HCT116 (cell line): Measurements from ENCODE around the gene GNG12. TPM values are rescaled to one million over a fixed set of nuclear protein-coding genes. Genes with fewer than 3 reads are reported as not detected.

Experiments used
- ATAC-seq: fragments of 200-7000 bp; cut with Tn5 transposase; 2 replicates; pipeline ENCODE4 v1.9.1; 2020; ENCODE audit warnings: mild to moderate bottlenecking, moderate library complexity
- BruUV-seq: library from RNA; stranded (reverse); fragments of 400-500 nt; replicated peaks from 2 replicates; lab custom pipeline; 2021; lab: Mats Ljungman, UMichigan
- CTCF ChIA-PET: fragments of 300-600 bp; sonication (Branson Sonifier 250); formaldehyde crosslinking; loops from one replicate; lab custom pipeline; 2021; ENCODE audit warnings: antibody characterized with exemption; lab: Charles Lee
- POLR2A ChIA-PET: fragments of 300-600, 350-600 bp; sonication (Branson Sonifier 250); formaldehyde crosslinking; loops from one replicate; lab custom pipeline; 2021; ENCODE audit warnings: antibody characterized with exemption; lab: Charles Lee
- RAD21 ChIA-PET, 2 experiments: fragments of 300-600 bp; sonication (Branson Sonifier 250); formaldehyde crosslinking; loops; one replicate each; lab custom pipeline; 2023; ENCODE audit warnings: low total read pairs in 2 of 2; ENCODE audit not compliant: uncharacterized antibody in 2 of 2, unreplicated experiment in 2 of 2, low non-redundant PET in 1 of 2; lab: Charles Lee
- DNase-seq: peaks from one replicate; pipeline ENCODE4 v3.0.0-alpha.2; 2010; ENCODE audit warnings: low read depth, low spot score
- H2AFZ ChIP-seq: fragments of 200-600 bp; shearing (Covaris generic), sonication (generic); 2 replicates; pipeline ENCODE4 v1.6.1; 2017; ENCODE audit warnings: low read depth, mixed run types, mixed read lengths, antibody characterized with exemption, low read length; ENCODE audit not compliant: poor library complexity, severe bottlenecking
- H3K27ac ChIP-seq: 2 replicates; pipeline ENCODE4 v1.5.1; 2012; ENCODE audit warnings: low read depth, low read length
- H3K27me3 ChIP-seq: fragments of 200-600 bp; sonication (generic); 2 replicates; pipeline ENCODE4 v1.6.1; 2016; ENCODE audit warnings: mixed run types, low read length, mixed read lengths; ENCODE audit not compliant: insufficient read depth
- H3K36me3 ChIP-seq, 2 experiments: fragments of 200-500 bp in 1 of 2; fragments of 200-600 bp in 1 of 2; sonication (Bioruptor generic) in 1 of 2; sonication (generic) in 1 of 2; 2 replicates each; pipeline versions ENCODE4 v1.5.1 to v1.6.1; 2014 to 2016; ENCODE audit warnings: low read length in 2 of 2, inconsistent platforms in 1 of 2, mixed read lengths in 1 of 2, mixed run types in 1 of 2; ENCODE audit not compliant: insufficient read depth in 2 of 2, control insufficient read depth in 1 of 2
- H3K4me1 ChIP-seq, 2 experiments: fragments of 200-600 bp in 1 of 2; sonication (generic) in 1 of 2; 2 replicates each; pipeline versions ENCODE4 v1.5.1 to v1.6.1; 2012 to 2017; ENCODE audit warnings: low read length in 2 of 2, inconsistent platforms in 1 of 2, mild to moderate bottlenecking in 1 of 2, mixed read lengths in 1 of 2, mixed run types in 1 of 2, moderate library complexity in 1 of 2; ENCODE audit not compliant: insufficient read depth in 2 of 2, control insufficient read depth in 1 of 2
- H3K4me2 ChIP-seq: fragments of 200-600 bp; sonication (generic); 2 replicates; pipeline ENCODE4 v1.6.1; 2017; ENCODE audit warnings: mixed run types, low read length, mixed read lengths
- H3K4me3 ChIP-seq, 2 experiments: fragments of 200-600 bp in 1 of 2; sonication (generic) in 1 of 2; replicated peaks in 1 of 2; 2 replicates each; pipeline ENCODE4 v1.5.1; 2011 to 2016; ENCODE audit warnings: low read length in 2 of 2, control low read depth in 1 of 2, low read depth in 1 of 2, mild to moderate bottlenecking in 1 of 2, mixed read lengths in 1 of 2, mixed run types in 1 of 2
- H3K79me2 ChIP-seq: fragments of 200-600 bp; sonication (generic); 2 replicates; pipeline ENCODE4 v1.6.1; 2017; ENCODE audit warnings: mild to moderate bottlenecking, mixed run types, low read length, moderate library complexity, mixed read lengths; ENCODE audit not compliant: insufficient read depth
- H3K9ac ChIP-seq: fragments of 200-600 bp; sonication (generic); 2 replicates; pipeline ENCODE4 v1.6.1; 2016; ENCODE audit warnings: low read length, mixed read lengths
- H3K9me2 ChIP-seq: fragments of 200-600 bp; sonication (generic), shearing (Covaris generic); 2 replicates; pipeline ENCODE4 v1.6.1; 2017; ENCODE audit warnings: mixed run types, mild to moderate bottlenecking, moderate library complexity; ENCODE audit not compliant: insufficient read depth
- H3K9me3 ChIP-seq, 2 experiments: fragments of 200-500 bp in 1 of 2; fragments of 200-600 bp in 1 of 2; sonication (Bioruptor generic) in 1 of 2; sonication (generic) in 1 of 2; 2 replicates each; pipeline ENCODE4 v1.6.1; 2014 to 2017; ENCODE audit warnings: low read length in 2 of 2, mixed read lengths in 2 of 2, inconsistent platforms in 1 of 2, low read depth in 1 of 2, mild to moderate bottlenecking in 1 of 2, mixed run types in 1 of 2, moderate library complexity in 1 of 2; ENCODE audit not compliant: control insufficient read depth in 1 of 2, insufficient read depth in 1 of 2
- H4K20me1 ChIP-seq: fragments of 200-600 bp; sonication (generic), shearing (Covaris generic); 2 replicates; pipeline ENCODE4 v1.6.1; 2017; ENCODE audit warnings: mixed run types, mild to moderate bottlenecking, moderate library complexity; ENCODE audit not compliant: insufficient read depth
- CBX3 ChIP-seq: IDR thresholded peaks from 2 replicates; pipeline ENCODE4 v1.6.1; 2012; ENCODE audit warnings: low read depth
- CTCF ChIP-seq, 3 experiments: fragments of 200-600 bp in 1 of 3; sonication (generic) in 1 of 3; IDR thresholded peaks in 2 of 3; conservative IDR thresholded peaks in 1 of 3; 2 replicates each; pipeline ENCODE4 v1.5.1; 2012 to 2017; ENCODE audit warnings: low read depth in 2 of 3, low read length in 2 of 3, antibody characterized with exemption in 1 of 3, borderline replicate concordance in 1 of 3, control low read depth in 1 of 3, mild to moderate bottlenecking in 1 of 3, mixed read lengths in 1 of 3, mixed run types in 1 of 3, moderate library complexity in 1 of 3; ENCODE audit not compliant: insufficient read depth in 1 of 3
- ELF1 ChIP-seq: IDR thresholded peaks from 2 replicates; pipeline ENCODE4 v1.6.1; 2012; ENCODE audit warnings: low read depth, borderline replicate concordance
- EZH2 ChIP-seq: fragments of 200-600 bp; sonication (generic); IDR thresholded peaks from 2 replicates; pipeline ENCODE4 v1.6.1; 2017; ENCODE audit warnings: antibody characterized with exemption, mixed run types
- EZH2phosphoT487 ChIP-seq: fragments of 200-600 bp; IDR thresholded peaks from 2 replicates; pipeline ENCODE4 v1.6.1; 2018; ENCODE audit warnings: antibody characterized with exemption, borderline replicate concordance
- FOSL1 ChIP-seq: IDR thresholded peaks from 2 replicates; pipeline ENCODE4 v1.6.1; 2012; ENCODE audit warnings: low read depth
- MAX ChIP-seq: IDR thresholded peaks from 2 replicates; pipeline ENCODE4 v1.6.1; 2012
- POLR2A ChIP-seq: IDR thresholded peaks from 2 replicates; pipeline ENCODE4 v1.7.0; 2011; ENCODE audit warnings: borderline replicate concordance; ENCODE audit not compliant: insufficient read depth, insufficient read length; ENCODE audit errors: extremely low read depth
- POLR2AphosphoS5 ChIP-seq: IDR thresholded peaks from 2 replicates; pipeline ENCODE4 v1.6.1; 2011; ENCODE audit warnings: mild to moderate bottlenecking, low read depth, low read length, moderate library complexity
- RAD21 ChIP-seq: IDR thresholded peaks from 2 replicates; pipeline ENCODE4 v1.6.1; 2012; ENCODE audit warnings: low read depth, mild to moderate bottlenecking
- SP1 ChIP-seq: IDR thresholded peaks from 2 replicates; pipeline ENCODE4 v1.6.1; 2012; ENCODE audit warnings: low read depth
- YY1 ChIP-seq: IDR thresholded peaks from 2 replicates; pipeline ENCODE4 v1.6.1; 2011; ENCODE audit warnings: low read length, low read depth, moderate library complexity, mild to moderate bottlenecking; ENCODE audit not compliant: insufficient replicate concordance; ENCODE audit errors: extremely low read depth
- ZFX ChIP-seq: fragments of 450-650 bp; IDR thresholded peaks from 2 replicates; pipeline ENCODE4 v1.6.1; 2017
- intact Hi-C: fragments of 100-400 bp; cut with micrococcal nuclease; formaldehyde crosslinking; loops from 2 replicates; pipeline ENCODE4 v1.10.0; 2022
- total RNA-seq: library from RNA; stranded (reverse); gene quantifications from one replicate; pipeline ENCODE4 v1.2.1, GENCODE V29; 2021; ENCODE audit not compliant: unreplicated experiment

GNG12 gene
- total RNA-seq, 1 experiment from 2014 or later = 49.6 TPM

GRCh38 chr1:67880056-67880601 lies 46.9 kb upstream of the GNG12 start:
- RAD21 ChIA-PET = no interaction called here
- no peak overlapping the region for H3K9ac ChIP-seq
- intact Hi-C loops = no loop called here
- H3K27me3 ChIP-seq = no peaks in the 10 kb centered on the region
- H3K9me3 ChIP-seq = no peaks in the 10 kb centered on the region
- no peak for TF ChIP-seq CTCF (IDR thresholded peaks at IDR 0.05 in 2 of 3, conservative IDR thresholded peaks at IDR 0.05 in 1 of 3; ENCODE audit: borderline replicate concordance in 1 of 3, insufficient read depth in 1 of 3, low read depth in 2 of 3, low read length in 2 of 3)
- no peak for TF ChIP-seq YY1
- no peak for TF ChIP-seq POLR2A
- no peak for TF ChIP-seq MAX
- no peak for TF ChIP-seq POLR2AphosphoS5
- no peak for TF ChIP-seq CBX3
- no peak for TF ChIP-seq EZH2phosphoT487
- TF ChIP-seq FOSL1 = no peak
- no peak for TF ChIP-seq ZFX
- no peak for TF ChIP-seq SP1
- no peak for TF ChIP-seq EZH2
- no peak for TF ChIP-seq RAD21
- TF ChIP-seq ELF1 = no peak
- no peak for ATAC-seq
- peaks cover 0 to 11% of the 10 kb centered on the region in 2 experiments; a peak in 2 of 4 replicates for H3K4me1 ChIP-seq
- H3K27ac ChIP-seq = no peak overlapping the region
- no peaks in the 10 kb centered on the region for H3K36me3 ChIP-seq
- POLR2A ChIA-PET = no interaction called here
- H2AFZ ChIP-seq = no peak overlapping the region
- H3K4me3 ChIP-seq = no peak overlapping the region
- no peak overlapping the region for H3K4me2 ChIP-seq
- no TSS peak for BruUV-seq
- DNase-seq = no peak
- H3K79me2 ChIP-seq = no peaks in the 10 kb centered on the region
- no peaks in the 10 kb centered on the region for H4K20me1 ChIP-seq
- no peaks in the 10 kb centered on the region for H3K9me2 ChIP-seq
- CTCF ChIA-PET = no interaction called here
